Bone marrow (tissue), 2 donors: ENCODE results near the gene APOL4.
"Not testable (repeated sequence)": the region's sequence is repeated elsewhere in the genome, so short reads cannot be mapped to it uniquely, and the experiment has no call there.

ENCODE experiments used
- DNase-seq, 2 donors: peaks; one replicate each; lab custom pipeline; 2025; lab: John Stamatoyannopoulos, UW

Gene APOL4

DNA sequence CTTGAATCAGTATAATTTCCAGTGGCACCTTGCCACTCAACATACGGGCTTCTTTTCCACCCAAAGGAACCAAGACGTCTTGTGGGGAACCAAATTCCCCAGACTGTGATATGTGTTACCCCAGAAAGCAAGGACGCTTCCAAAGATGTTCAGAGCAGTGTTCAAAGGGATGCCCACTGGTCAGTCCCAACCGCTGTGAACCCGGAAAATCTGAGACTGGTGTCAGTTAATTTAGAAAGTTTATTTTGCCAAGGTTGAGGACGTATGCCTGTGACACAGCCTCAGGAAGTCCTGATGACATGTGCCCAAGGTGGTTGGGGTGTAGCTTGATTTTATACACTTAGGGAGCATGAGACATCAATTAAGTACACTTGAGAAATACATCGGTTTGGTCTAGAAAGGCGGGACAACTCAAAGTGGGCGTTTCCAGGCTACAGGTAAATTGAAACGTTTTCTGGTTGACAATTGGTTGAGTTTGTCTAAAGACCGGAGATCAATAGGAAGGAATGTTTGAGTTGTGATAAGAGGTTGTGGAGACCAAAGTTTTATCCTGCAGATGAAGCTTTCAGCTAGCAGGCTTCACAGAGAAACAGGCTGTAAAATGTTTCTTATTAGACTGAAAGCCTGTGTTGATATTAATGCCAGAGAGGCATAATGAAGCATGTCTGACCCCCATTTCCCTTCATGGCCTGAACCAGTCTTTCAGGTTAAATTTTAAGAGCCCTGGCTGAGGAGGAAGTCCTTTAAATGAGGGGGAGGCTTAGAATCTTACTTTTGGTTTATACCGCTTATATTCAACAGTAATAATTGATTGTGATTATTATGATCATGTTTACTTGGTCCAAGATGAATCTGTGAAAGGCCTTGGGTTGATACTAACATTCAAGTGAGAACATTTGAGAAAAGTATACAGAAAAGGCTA is 47.8 kb downstream of the APOL4 start:
- DNase-seq: no peak

DNA sequence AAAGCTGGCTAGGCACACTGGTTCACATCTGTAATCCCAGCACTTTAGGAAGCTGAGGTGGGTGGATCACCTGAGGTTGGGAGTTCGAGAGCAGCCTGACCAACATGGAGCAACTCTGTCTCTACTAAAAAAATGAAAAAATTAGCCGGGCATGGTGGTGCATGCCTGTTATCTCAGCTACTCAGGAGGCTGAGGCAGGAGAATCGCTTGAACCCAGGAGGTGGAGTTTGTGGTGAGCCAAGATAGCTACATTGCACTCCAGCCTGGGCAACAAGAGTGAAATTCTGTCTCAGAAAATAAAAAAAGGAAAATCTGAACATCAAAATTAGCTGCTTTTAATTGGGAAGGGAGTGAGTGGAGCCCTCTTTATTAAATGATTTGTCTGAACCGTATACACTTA is 48.8 kb downstream of the APOL4 start:
- not testable (repeated sequence) for DNase-seq

DNA sequence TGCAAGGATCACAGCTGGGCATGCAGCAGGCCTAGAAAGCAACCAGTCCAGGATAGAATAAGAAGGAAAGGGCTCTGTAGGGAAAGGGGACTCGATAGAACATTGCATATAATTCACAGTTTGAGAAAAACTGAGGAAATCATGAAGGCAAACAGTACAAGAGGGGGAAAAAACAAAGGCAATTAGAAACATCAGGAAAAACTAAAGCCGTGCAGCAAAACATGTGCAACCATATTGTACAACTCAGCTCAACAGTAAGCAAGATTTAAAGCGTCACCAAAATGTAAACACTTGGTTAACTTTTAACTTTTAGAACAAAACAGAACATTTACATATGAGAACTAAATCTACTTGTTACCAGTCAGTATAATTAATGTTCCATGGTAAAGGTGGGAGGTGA is 49.5 kb downstream of the APOL4 start:
- DNase-seq: no peak

DNA sequence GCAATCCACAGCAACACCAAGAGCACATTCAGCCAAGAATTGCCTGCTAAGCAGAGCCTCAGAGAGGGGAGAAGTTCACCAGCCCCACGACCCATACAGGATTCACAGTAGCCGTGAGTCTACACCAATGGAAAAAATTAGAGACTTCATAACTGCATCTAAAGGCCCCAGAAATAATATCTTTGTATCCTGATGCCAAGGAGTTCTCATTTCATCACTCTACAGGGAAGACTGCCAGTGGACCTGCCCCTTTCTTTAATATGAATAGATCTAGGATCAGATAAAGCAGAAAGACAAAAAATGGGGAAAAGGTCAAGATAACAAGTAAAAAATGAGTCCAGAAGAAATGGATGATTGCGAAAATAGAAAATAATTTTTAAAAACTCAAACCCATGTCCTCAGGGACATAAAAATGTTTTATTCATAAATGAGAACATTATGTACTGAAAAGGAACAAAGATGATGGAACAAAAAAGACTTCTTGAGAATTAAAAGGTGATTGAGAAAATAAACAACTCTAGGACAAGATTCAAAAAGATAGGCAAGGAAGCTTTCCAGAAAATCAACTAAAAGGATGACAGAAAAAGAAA is 50.5 kb downstream of the APOL4 start:
- DNase-seq: no peak

DNA sequence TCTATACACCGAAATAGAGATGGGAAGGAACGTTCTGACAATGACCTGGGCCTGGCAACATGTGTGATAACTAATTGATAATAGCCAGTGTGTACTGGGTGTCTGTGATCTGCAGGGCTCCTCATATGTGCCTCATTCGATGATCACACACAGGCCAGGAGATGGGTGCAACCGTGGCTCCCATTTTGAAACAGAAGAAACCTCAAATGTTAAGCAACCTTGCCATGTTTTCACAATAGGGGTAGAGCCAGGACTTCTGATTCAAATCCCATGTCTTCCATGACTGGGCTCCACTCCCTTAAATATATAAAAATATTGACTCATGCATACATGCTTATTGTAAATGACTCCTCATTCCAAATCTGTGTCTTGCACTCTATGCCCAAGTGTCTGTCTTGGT is 52.2 kb downstream of the APOL4 start:
- no peak for DNase-seq

DNA sequence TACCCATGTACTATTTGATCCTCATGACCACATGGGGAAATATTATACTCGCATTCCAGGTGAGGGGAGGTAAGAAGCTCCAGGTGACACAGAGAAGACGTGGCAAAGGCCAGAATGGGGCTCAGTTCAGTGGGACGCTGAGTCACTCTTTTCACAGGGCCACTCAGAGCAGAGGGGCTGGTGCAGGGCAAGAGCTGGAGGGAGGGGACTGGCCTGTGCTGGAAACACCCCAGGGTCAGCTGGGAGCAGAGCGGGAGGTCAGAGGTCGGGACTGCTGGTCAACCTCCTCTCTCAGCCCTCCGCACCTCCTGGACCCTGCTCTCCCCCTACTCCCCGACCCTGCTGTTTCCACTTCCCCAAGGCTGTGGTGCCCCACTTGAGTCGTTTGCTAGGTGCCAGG is 53.2 kb downstream of the APOL4 start:
- DNase-seq: no peak

DNA sequence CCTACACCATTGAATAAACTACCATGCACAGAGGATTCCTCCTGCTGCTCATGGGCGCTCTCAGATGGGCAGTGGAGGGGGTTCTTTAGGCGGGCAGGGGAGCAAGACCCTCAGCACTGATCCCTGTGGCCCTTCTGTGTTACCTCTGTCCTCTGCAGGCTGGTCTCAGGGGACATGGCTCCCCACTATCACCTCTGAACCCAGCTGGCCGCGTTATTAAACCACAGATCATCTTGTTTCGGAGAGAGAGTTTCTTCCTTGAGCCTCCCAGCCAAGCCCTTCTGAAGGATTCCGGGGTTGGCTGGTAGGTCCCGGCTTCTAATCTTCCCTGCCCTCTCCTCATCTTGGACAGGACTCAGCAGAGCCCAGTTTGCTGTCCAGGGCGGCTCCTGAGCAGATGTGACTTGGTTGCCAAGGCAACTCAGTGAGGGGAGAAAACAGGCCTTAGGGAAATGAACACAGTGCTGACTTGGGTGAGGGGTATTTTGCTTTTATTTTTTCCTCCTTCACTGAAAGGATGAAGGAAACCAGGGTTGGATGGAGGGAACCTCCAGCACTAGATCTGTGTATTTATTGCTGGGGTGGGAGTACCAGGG is 54.3 kb downstream of the APOL4 start:
- DNase-seq: no peak

DNA sequence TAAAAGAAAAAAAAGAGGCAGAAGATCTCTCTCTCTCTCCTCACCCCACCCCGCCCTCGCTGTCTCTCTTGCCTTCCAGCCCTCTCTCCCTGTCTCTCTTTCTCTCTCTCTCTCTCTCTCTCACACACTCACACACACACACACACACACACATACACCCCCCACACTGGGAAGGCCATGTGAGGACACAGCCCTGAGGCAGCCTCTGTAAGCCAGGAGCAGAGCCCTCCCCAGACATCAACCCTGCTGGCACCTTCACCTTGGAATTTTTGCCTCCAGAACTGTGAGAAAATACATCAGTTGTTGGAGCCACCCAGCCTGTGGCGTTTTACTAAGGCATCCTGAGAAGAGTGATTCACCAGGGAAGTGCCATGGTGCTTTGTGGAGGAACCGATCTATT is 55.7 kb downstream of the APOL4 start:
- no peak for DNase-seq

DNA sequence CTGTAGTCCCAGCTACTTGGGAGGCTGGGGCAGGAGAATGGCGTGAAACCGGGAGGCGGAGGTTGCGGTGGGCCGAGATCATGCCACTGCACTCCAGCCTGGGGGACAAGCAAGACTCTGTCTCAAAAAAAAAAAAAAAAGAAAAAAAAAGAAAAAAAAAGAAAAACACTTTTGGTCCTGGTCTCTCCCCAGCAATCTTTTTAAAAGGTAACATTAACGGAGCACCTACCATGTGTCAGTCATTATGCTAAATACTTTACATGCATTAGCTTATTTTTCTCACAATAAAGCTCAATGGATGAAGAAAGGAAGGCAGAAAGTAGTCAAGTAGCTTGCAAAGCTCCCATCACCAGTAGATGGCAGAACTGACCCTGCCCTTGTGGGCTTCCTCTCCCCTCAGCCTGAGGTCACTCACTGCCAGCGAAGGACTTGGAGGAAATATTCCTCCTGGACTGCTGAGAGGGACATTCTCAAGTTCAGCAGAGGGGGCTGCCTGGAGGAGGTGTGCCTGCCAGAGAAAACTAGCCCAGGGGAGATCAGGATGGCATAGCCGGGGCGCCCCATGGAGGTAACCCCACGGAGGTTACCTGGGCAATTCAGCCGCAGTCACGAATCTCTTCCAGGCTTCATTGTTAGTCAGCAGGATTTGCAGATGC is 56.6 kb downstream of the APOL4 start:
- DNase-seq: peak in 1 of 2 donors; percentile 21

DNA sequence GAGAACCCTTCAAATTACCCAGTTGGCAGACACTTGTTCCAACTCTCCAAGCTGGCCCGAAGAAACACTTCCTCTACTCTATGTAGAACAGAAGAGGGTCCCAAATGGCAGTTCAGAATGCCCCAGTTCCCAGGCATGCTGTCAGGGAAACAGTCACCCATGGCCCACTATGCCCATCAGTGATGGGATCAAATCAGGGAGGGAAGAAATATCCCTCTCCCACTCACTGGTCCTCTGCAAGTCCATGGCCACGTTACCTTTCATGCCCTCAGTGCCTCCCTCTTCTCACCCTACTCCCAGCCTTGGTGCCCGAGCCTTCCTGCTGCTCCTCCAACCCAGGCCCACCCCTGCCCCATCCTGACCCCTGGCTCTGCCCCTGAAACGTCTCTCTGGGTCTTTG is 57.7 kb downstream of the APOL4 start:
- no peak for DNase-seq

DNA sequence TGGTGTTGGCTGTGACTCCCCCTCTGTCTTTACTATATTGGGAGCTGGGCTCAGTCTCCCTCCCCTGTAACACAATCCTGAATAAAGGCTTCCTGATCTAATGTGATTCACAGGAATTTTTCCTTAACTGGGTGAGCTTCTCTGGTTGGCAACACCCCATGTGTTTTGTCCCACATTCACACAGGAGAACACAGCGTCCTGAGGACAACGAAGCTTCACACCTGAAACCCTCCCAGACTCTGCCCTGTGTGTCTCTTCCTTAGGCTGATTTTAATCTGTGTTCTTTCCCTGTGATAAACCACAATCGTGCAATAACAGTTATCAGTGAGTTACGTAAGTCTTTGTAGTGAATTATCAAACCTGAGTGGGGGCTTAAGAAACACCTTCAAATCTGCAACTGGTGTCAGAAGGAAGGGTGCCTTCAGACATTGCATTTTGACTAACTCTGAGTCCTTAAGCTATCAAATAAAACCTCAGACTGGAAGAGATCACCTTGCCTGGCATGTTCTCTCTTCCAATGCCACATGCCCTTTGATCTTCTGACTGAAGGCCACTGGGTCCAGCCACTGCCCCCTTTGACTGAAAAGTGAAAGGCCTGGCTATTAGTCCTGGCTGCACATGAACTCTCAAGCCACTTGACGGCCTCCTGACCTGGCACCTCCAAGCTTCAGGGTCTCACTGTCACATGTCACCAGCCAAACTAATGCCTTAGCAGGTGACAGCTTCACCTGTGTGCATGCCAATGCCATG is 58.4 kb downstream of the APOL4 start:
- no peak for DNase-seq

DNA sequence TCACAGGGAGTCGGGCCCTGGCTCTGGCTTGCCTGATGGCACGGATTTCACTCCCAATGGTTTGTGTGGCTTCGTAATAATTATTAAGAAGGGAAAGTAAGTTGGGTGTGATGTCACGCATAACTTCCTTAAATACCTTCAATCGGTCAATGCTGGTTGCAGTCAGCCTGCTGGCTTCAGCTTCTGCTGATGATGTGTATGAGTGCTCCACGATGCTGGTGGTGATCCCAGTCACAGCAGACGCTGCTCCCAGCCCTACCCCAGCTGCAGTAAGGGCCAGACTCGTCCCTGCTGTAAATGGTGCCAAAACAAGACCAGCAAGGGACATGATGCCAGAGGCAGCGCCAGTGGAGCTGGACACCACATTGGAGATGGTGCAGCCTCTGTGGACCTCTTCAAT is 60.1 kb downstream of the APOL4 start:
- DNase-seq: no peak
